Measurements from ENCODE around the gene PLEKHF1. TPM values are rescaled to one million over a fixed set of nuclear protein-coding genes. Genes with fewer than 3 reads are reported as not detected.

The PLEKHF1 gene
- total and polyA plus RNA-seq, 2 of the 8 experiments (the other 6 are each of a cell fraction or from before 2014, with no cell fraction given) = 11.1 to 18.4 TPM

- no peak overlapping the region for H3K9ac ChIP-seq (replicated peaks in 1 of 4; ENCODE audit: extremely low read depth in 1 of 4, low read depth in 3 of 4, low read length in 3 of 4)
- H3K18ac ChIP-seq (ENCODE audit: extremely low read depth, low read length) = no peak overlapping the region
- H4K20me1 ChIP-seq (replicated peaks in 1 of 2; ENCODE audit: control insufficient read depth in 1 of 2, insufficient read depth in 2 of 2, low read length in 2 of 2) = no peaks in the 10 kb centered on the region
- H2BK15ac ChIP-seq (ENCODE audit: low read length) = no peak overlapping the region
- no peak overlapping the region for H3K4me3 ChIP-seq (ENCODE audit: extremely low read depth in 1 of 4, insufficient read depth in 2 of 4, low read depth in 3 of 4, low read length in 4 of 4)
- H3K79me1 ChIP-seq (ENCODE audit: low read depth, low read length) = peaks cover 4% of the 10 kb centered on the region; the same call in 1 of the 2 replicates
- no peak overlapping the region for H3K56ac ChIP-seq (replicated peaks; ENCODE audit: insufficient read length, low read depth, low read length)
- H3K4me1 ChIP-seq (replicated peaks in 1 of 4; ENCODE audit: control insufficient read depth in 3 of 4, insufficient read depth in 4 of 4, low read length in 3 of 4) = no peaks in the 10 kb centered on the region; a peak in 1 of 7 replicates
- H3K27me3 ChIP-seq (replicated peaks in 1 of 4; ENCODE audit: control insufficient read depth in 3 of 4, extremely low read depth in 1 of 4, insufficient read depth in 3 of 4, low read length in 3 of 4) = no peaks in the 10 kb centered on the region
- 95% methylated on average over 6 of the region's 6 CpGs; no CpG with 5 or more reads in 1 of the 2 experiments for WGBS, 2 experiments (ENCODE audit: extremely low coverage in 1 of 2, insufficient coverage in 1 of 2, insufficient read length in 1 of 2, insufficient replicate concordance in 2 of 2, low coverage in 1 of 2, low lambda C conversion rate in 2 of 2, missing lambda C conversion rate in 1 of 2)
- POLR2A ChIA-PET (ENCODE audit: partially characterized antibody) = no interaction called here
- no peak overlapping the region for H2BK20ac ChIP-seq (ENCODE audit: low read length)
- H2AK5ac ChIP-seq (ENCODE audit: low read depth, low read length) = no peak overlapping the region
- DNase-seq (ENCODE audit: low read depth in 1 of 2, low spot score in 2 of 2) = no peak
- FAIRE-seq = no peak
- no peaks in the 10 kb centered on the region for H3K79me2 ChIP-seq (ENCODE audit: control insufficient read depth in 1 of 2, insufficient read depth in 2 of 2, low read length in 2 of 2)
- no peak overlapping the region for H2BK120ac ChIP-seq (replicated peaks; ENCODE audit: low read depth, low read length)
- CTCF ChIA-PET (ENCODE audit: partially characterized antibody) = interaction anchor here (0.8 to 1.2 kb wide), 5 partner anchors 10 to 96 kb away, joined by 3 to 8 read pairs (median 4); no protein-coding TSS in a partner anchor
- no peak overlapping the region for H2AFZ ChIP-seq (ENCODE audit: low read length)
- H3K23ac ChIP-seq (ENCODE audit: insufficient read length) = no peak overlapping the region
- H4K8ac ChIP-seq (ENCODE audit: extremely low read depth, insufficient read depth, low read length) = no peak overlapping the region
- no peak overlapping the region for H4K91ac ChIP-seq (replicated peaks; ENCODE audit: insufficient read length, low read length)
- H2BK12ac ChIP-seq (ENCODE audit: low read depth, low read length) = no peak overlapping the region
- no peaks in the 10 kb centered on the region for H3K23me2 ChIP-seq (ENCODE audit: low read depth, low read length)
- H3K9me3 ChIP-seq (ENCODE audit: insufficient read depth in 2 of 2, low read depth in 1 of 2, low read length in 1 of 2) = no peaks in the 10 kb centered on the region
- no peaks in the 10 kb centered on the region for H3K36me3 ChIP-seq (ENCODE audit: control insufficient read depth in 2 of 4, insufficient read depth in 4 of 4, low read length in 3 of 4)
- no peak overlapping the region for H3K4me2 ChIP-seq (ENCODE audit: insufficient read depth in 1 of 2, low read depth in 2 of 2, low read length in 2 of 2)
- H3K27ac ChIP-seq (ENCODE audit: low read depth, low read length) = no peak overlapping the region
- H3K14ac ChIP-seq (ENCODE audit: insufficient read length) = no peak overlapping the region
- no peak overlapping the region for H4K5ac ChIP-seq (ENCODE audit: insufficient read length, low read depth, low read length)
- TF ChIP-seq BRCA1 (IDR thresholded peaks at IDR 0.05; ENCODE audit: low read depth, low read length) (no peak), ZNF274 (IDR thresholded peaks at IDR 0.05; ENCODE audit: borderline replicate concordance, extremely low read depth, low read length) (no peak), SIN3A (conservative IDR thresholded peaks at IDR 0.05 in 1 of 2, IDR thresholded peaks at IDR 0.05 in 1 of 2; ENCODE audit: low read depth in 1 of 2, low read length in 2 of 2) (no peak), CHD2 (IDR thresholded peaks at IDR 0.05; ENCODE audit: low read length) (no peak), KDM1A (IDR thresholded peaks at IDR 0.05; ENCODE audit: borderline replicate concordance, low read length) (no peak), BACH1 (IDR thresholded peaks at IDR 0.05; ENCODE audit: low read length) (no peak), CEBPB (IDR thresholded peaks at IDR 0.05; ENCODE audit: low read depth, low read length) (no peak), SP4 (IDR thresholded peaks at IDR 0.05; ENCODE audit: low read length) (no peak), RBBP5 (IDR thresholded peaks at IDR 0.05; ENCODE audit: borderline replicate concordance, low read depth, low read length) (no peak), NRF1 (IDR thresholded peaks at IDR 0.05; ENCODE audit: low read depth, low read length) (no peak), FOSL1 (IDR thresholded peaks at IDR 0.05; ENCODE audit: insufficient read depth, low read depth, low read length) (no peak), SP1 (IDR thresholded peaks at IDR 0.05; ENCODE audit: low read depth, low read length) (no peak)
- no peak overlapping the region for H3K4ac ChIP-seq (replicated peaks; ENCODE audit: insufficient read length, low read depth, low read length)
- no peak overlapping the region for H2BK5ac ChIP-seq (ENCODE audit: low read depth, low read length)
Measured at GRCh38 chr19:29706635-29707034, 41.4 kb downstream of the PLEKHF1 start.

Measured in H1 (cell line).